Effector memory CD8-positive, alpha-beta T cell (primary cell): ENCODE measurements around the gene CAPS.
"Not testable (repeated sequence)": the region's sequence is repeated elsewhere in the genome, so short reads cannot be mapped to it uniquely, and the experiment has no call there.

Experiments used
- ATAC-seq: fragments of 150-1000 bp; cut with Tn5 transposase; replicated peaks from 2 replicates; pipeline ENCODE4 v1.10.0; 2021; ENCODE audit warnings: mild to moderate bottlenecking, moderate library complexity
- DNase-seq, 3 experiments: peaks; one replicate each; pipeline ENCODE4 v3.0.0; 2021
- H3K27ac Mint-ChIP-seq, 2 donors: one replicate each; pipeline ENCODE4 v1.8.0; 2022; ENCODE audit warnings: mild to moderate bottlenecking in 2 of 2, mixed read lengths in 2 of 2, moderate library complexity in 2 of 2
- H3K27me3 Mint-ChIP-seq, 2 donors: one replicate each; pipeline ENCODE4 v1.8.0; 2022; ENCODE audit warnings: mixed read lengths in 2 of 2
- H3K36me3 Mint-ChIP-seq: one replicate; pipeline ENCODE4 v1.8.0; 2022; ENCODE audit warnings: mild to moderate bottlenecking, moderate library complexity, mixed read lengths; ENCODE audit not compliant: insufficient read depth
- H3K4me1 Mint-ChIP-seq, 2 donors: one replicate each; pipeline ENCODE4 v1.8.0; 2022; ENCODE audit warnings: low read depth in 2 of 2, mixed read lengths in 2 of 2
- H3K4me3 Mint-ChIP-seq, 2 donors: one replicate each; pipeline ENCODE4 v1.8.0; 2022; ENCODE audit warnings: mild to moderate bottlenecking in 2 of 2, mixed read lengths in 2 of 2, moderate library complexity in 2 of 2
- H3K9me3 Mint-ChIP-seq, 2 donors: one replicate each; pipeline ENCODE4 v1.8.0; 2022; ENCODE audit warnings: mixed read lengths in 2 of 2

CAPS gene

DNA sequence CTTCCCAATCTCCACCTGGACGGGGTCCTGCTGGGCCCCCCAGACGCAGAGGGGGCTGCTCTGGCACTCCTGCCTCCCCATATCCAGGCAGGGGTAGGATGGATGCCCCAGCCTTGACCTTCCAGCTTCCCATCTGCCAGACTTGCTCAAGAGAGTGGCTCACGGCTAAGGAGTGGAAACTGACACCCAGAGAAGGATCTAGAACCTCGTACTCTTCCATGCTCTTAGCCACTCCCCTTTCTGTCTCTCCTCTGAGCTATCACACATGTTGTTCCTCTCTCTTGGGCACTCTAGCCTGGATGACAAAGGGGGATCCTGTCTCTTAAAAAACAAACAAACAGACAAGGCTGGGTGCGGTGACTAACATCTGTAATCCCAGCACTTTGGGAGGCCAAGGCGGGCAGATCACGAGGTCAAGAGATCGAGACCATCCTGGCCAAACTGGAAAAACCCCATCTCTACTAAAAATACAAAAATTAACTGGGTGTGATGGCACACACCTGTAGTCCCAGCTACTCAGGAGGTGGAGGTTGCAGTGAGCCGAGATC, 31.6 kb upstream of the CAPS start:
- ATAC-seq = no peak
- H3K27ac Mint-ChIP-seq = no peak overlapping the region
- no peaks in the 10 kb centered on the region for H3K4me1 Mint-ChIP-seq
- no peaks in the 10 kb centered on the region for H3K9me3 Mint-ChIP-seq
- DNase-seq = no peak
- peaks cover 11 to 37% of the 10 kb centered on the region in 2 donors for H3K27me3 Mint-ChIP-seq
- no peak overlapping the region for H3K4me3 Mint-ChIP-seq
- H3K36me3 Mint-ChIP-seq = no peaks in the 10 kb centered on the region

DNA sequence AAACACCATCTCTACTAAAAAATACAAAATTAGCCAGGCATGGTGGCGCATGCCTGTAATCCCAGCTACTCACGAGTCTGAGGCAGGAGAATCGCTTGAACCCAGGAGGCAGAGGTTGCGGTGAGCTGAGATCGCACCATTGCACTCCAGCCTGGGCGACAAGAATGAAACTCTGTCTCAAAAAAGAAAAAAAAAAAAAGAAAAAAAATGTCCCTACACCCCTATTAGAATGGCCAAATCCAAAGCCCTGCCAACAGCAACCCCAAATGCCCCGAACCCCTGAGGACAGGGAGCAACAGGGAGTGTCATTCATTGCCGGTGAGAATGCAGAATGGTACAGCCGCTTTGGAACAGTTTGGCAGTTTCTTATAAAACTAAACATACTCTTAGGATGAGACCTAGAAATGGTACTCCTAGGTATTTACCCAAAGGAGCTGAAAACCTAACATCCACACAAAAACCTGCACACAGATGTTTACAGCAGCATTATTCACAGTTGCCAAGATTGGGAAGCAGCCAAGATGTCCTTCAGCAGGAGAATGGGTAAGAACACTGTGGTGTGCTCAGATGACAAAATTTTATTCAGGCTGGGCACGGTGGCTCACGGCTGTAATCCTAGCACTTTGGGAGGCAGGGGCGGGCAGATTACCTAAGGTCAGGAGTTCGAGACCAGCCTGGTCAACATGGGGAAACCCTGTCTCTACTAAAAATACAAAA, 30.7 kb upstream of the CAPS start:
- H3K27me3 Mint-ChIP-seq = peaks cover 7 to 31% of the 10 kb centered on the region in 2 donors
- DNase-seq, H3K4me1 Mint-ChIP-seq, H3K27ac Mint-ChIP-seq, H3K4me3 Mint-ChIP-seq, H3K9me3 Mint-ChIP-seq, ATAC-seq, H3K36me3 Mint-ChIP-seq: not testable (repeated sequence)

DNA sequence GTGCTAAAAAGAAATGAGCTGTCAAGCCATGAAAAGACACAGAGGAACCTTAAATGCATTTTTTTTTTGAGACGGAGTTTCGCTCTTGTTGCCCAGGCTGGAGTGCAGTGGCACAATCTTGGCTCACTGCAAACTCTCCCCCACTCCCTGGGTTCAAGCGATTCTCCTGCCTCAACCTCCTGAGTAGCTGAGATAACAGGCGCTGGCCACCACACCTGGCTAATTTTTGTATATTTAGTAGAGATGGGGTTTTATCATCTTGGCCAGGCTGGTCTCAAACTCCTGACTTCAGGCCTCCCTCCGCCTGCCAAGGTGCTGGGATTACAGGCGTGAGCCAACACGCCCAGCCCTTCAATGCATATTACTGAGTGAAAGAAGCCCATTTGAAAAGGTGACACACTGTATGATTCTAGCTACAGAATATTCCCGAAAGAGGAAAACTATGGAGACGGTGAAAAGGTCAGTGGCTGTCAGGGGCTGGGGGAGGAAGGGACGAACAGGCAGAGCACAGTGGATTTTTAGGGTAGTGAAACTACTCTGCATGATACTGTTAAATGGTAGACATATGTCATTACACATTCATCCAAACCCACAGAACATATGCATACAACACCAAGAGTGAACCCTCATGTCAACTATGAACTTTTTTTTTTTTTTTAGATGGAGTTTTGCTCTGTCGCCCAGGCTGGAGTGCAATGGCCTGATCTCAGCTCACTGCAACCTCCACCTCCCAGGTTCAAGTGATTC, 29.8 kb upstream of the CAPS start:
- H3K4me3 Mint-ChIP-seq, ATAC-seq, H3K36me3 Mint-ChIP-seq, DNase-seq, H3K27ac Mint-ChIP-seq, H3K9me3 Mint-ChIP-seq, H3K4me1 Mint-ChIP-seq: not testable (repeated sequence)
- peaks cover 7 to 31% of the 10 kb centered on the region in 2 donors for H3K27me3 Mint-ChIP-seq

DNA sequence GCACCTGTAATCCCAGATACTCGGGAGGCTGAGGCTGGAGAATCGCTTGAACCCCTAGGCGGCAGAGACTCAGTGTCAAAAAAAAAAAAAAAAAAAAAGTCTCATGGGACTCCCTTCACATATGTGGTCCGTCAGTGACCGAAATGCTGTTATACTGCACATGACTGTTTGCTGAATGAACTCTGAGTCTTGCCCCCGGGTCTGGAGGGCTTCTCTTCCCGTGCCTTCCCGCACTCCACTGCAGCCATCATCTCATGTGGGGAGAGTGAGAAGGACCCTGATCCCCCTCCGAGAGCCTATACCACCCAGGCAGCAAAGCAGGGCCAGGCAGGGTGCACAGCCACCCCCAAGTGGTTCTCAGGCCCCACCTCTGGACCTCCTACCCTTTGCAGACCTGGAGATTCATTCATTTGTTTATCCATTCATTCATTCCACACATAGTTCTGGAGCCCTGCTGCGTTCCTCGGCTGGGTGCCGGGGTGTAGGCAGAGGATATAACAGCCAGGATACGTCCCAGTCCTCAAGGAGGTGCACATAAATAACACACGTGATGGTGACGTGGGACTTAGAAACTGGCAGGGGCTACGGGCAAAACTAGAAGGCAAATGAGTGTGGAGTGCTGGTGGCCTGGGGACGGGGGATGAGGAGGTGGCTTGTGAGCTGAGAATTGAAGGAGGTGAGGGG, 24.6 kb upstream of the CAPS start:
- Mint-ChIP-seq H3K9me3 (no peaks in the 10 kb centered on the region), H3K27me3 (peaks cover 7 to 9% of the 10 kb centered on the region in 2 donors), H3K36me3 (no peaks in the 10 kb centered on the region), H3K4me1 (peaks cover 0 to 4% of the 10 kb centered on the region in 2 donors), H3K27ac (peak overlapping the region in 1 of 2 donors; percentile 44), H3K4me3 (no peak overlapping the region)
- DNase-seq (no peak), ATAC-seq (no peak)

GRCh38 chr19:5890099-5890498, 24.0 kb upstream of the CAPS start:
- Mint-ChIP-seq H3K27me3 (peaks cover 6 to 7% of the 10 kb centered on the region in 2 donors), H3K4me3 (no peak overlapping the region), H3K27ac (peak overlapping the region in 1 of 2 donors; percentile 44), H3K4me1 (peaks cover 0 to 4% of the 10 kb centered on the region in 2 donors), H3K36me3 (peaks cover 4% of the 10 kb centered on the region), H3K9me3 (no peaks in the 10 kb centered on the region)
- no peak for ATAC-seq
- DNase-seq = no peak

DNA sequence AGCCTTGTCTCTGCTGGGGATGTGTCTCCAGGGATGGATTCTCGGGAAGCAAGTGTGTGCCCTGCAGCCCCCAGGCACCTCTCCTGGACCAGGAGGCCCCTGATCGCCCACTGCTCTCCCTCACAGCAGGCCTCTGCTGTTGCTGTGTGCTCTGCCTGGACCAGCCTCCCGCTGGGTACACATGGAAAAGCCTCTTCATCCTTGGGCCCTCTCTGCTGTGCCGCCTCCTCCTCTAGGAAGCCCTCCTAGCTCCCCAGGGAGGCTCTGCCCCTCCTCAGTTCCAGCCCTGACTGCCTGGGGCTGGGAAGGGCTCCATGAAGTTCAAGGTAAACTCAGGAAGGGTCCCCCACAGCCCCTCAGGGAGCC, 22.5 kb upstream of the CAPS start:
- H3K9me3 Mint-ChIP-seq = no peaks in the 10 kb centered on the region
- H3K36me3 Mint-ChIP-seq = peaks cover 8% of the 10 kb centered on the region
- no peak for DNase-seq
- H3K4me3 Mint-ChIP-seq = peak overlapping the region in 1 of 2 donors; percentile 23
- no peaks in the 10 kb centered on the region for H3K27me3 Mint-ChIP-seq
- no peak overlapping the region for H3K27ac Mint-ChIP-seq
- H3K4me1 Mint-ChIP-seq = peaks cover 0 to 6% of the 10 kb centered on the region in 2 donors
- no peak for ATAC-seq

DNA sequence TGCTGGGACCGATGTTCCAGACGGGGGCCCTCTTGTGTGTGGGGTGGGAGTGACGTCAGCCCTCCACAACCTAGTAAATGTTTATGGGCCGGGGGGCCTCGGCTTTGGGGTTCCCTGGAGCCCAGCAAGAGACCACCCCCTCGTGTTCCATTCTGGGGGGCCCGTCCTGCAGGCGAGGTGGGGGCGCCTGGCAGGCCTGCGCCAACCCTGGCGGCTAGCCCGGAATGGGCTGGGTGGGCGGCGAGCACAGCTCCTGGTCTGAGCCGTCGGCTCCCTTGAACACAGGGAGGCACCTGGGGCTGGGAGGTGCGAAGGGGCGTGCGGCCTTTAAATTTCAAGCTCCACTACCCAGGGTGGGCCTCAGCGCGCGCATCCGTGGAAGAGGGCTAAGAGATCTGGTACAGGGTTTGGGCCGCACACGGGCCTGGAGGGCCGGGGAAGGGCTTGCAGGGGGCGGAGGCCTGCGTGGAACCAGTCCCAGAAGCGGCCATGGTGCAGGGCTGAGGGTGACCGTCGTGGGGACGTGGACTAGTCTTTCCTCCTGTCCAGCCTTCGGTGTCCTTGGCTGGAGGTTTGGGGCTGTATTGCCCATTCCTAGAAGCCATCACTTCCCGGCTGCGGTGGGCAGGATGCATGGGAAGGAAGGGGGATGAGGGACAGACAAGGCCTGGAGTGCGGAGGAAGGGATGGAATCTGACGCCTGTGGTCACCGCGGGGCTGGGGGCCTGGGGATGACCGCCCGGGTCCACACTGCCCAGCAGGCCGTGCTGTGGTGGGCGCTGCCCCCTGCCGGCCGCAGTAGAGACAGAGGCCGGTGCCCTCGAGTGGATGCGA, 21.9 kb upstream of the CAPS start:
- H3K27ac Mint-ChIP-seq = peak overlapping the region in 1 of 2 donors; percentile 77
- peak overlapping the region in 1 of 2 donors; percentile 23 for H3K4me3 Mint-ChIP-seq
- peaks cover 0 to 6% of the 10 kb centered on the region in 2 donors for H3K4me1 Mint-ChIP-seq

DNA sequence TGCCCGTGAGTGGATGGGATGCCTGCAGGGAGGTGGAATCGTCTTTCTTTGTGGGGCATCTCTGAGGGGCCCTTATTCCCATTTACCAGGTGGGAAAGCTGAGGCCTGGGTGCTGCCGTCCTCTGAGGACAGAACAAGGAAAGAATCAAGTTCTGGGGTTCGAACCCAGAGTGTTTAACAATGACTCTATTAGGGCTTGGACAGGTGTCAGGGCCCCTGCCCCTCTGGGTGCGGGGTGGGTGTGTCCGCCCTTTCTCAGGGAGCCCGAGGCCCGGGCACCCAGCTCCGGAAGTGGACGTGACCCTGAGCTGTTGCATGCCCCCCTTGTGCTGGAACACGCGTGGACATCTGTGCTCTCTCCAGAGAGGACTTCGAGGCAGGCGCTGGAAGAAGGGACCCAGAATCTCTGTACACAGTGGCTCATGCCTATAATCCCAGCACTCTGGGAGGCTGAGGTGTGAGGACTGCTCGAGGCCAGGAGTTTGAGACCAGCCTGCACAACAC, 21.2 kb upstream of the CAPS start:
- no peak overlapping the region for H3K4me3 Mint-ChIP-seq
- H3K27me3 Mint-ChIP-seq = no peaks in the 10 kb centered on the region
- DNase-seq = no peak
- ATAC-seq = no peak
- peaks cover 0 to 6% of the 10 kb centered on the region in 2 donors for H3K4me1 Mint-ChIP-seq
- H3K9me3 Mint-ChIP-seq = no peaks in the 10 kb centered on the region
- peaks cover 9% of the 10 kb centered on the region for H3K36me3 Mint-ChIP-seq
- H3K27ac Mint-ChIP-seq = peak overlapping the region in 1 of 2 donors; percentile 77

More for the DNA sequence above, 21.9 kb upstream of the CAPS start:
- H3K27me3 Mint-ChIP-seq = no peaks in the 10 kb centered on the region
- peaks cover 8% of the 10 kb centered on the region for H3K36me3 Mint-ChIP-seq
- DNase-seq (no peak), ATAC-seq (no peak)
- no peaks in the 10 kb centered on the region for H3K9me3 Mint-ChIP-seq

GRCh38 chr19:5893296-5893903, 20.7 kb upstream of the CAPS start:
- peaks cover 0 to 9% of the 10 kb centered on the region in 2 donors for H3K4me1 Mint-ChIP-seq
- H3K27me3 Mint-ChIP-seq = no peaks in the 10 kb centered on the region
- H3K27ac Mint-ChIP-seq = no peak overlapping the region
- no peaks in the 10 kb centered on the region for H3K9me3 Mint-ChIP-seq
- ATAC-seq (no peak), DNase-seq (no peak)
- H3K36me3 Mint-ChIP-seq = peaks cover 11% of the 10 kb centered on the region
- no peak overlapping the region for H3K4me3 Mint-ChIP-seq

GRCh38 chr19:5893907-5894703, 19.9 kb upstream of the CAPS start:
- peaks cover 11% of the 10 kb centered on the region for H3K36me3 Mint-ChIP-seq
- DNase-seq = no peak
- peak overlapping the region in 1 of 2 donors; percentile 15 for H3K27ac Mint-ChIP-seq
- ATAC-seq = no peak
- H3K27me3 Mint-ChIP-seq = no peaks in the 10 kb centered on the region
- no peak overlapping the region for H3K4me3 Mint-ChIP-seq
- H3K9me3 Mint-ChIP-seq = no peaks in the 10 kb centered on the region
- peaks cover 0 to 9% of the 10 kb centered on the region in 2 donors for H3K4me1 Mint-ChIP-seq

DNA sequence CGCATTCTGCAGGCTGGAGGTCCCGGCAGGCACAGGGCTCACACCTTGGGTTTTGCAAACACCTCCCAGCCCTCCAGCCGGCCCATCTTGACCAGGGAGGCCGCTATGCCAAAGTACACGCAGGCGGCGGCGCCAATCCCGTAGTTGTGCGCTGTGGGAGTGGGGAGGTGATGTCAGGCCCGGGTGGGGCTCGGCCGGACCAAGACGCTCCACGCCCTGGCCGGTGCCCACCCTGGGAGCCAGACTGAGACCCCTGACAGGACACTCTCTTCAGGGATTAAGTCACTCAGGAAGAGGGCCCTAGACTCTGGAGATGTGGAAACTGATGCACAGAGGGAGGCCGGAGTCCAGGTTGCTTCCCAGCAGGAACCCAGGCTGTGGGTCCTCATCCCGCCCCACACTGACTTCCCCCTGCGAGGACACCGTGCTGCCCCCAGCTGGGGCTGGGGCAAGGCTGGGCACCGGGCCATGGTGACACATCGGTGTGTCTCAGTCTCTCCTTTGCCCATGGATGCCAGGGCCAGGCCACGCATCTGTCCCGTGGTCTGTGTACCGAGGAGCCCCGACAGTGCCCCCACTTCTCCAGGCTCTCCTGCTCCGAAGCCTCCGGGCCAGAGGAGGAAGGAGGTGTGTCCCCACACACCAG, 19.2 kb upstream of the CAPS start:
- no peak overlapping the region for H3K4me3 Mint-ChIP-seq
- H3K27me3 Mint-ChIP-seq = no peaks in the 10 kb centered on the region
- peaks cover 11% of the 10 kb centered on the region for H3K36me3 Mint-ChIP-seq
- peak overlapping the region in 1 of 2 donors; percentile 15 for H3K27ac Mint-ChIP-seq
- no peak for ATAC-seq
- no peak for DNase-seq
- H3K4me1 Mint-ChIP-seq = peaks cover under 1 to 9% of the 10 kb centered on the region in 2 donors
- no peaks in the 10 kb centered on the region for H3K9me3 Mint-ChIP-seq
